Right atrium auricular region (tissue), 2 donors: ENCODE measurements around the gene CNOT6. TPM values are rescaled to one million over a fixed set of nuclear protein-coding genes. Genes with fewer than 3 reads are reported as not detected.

ENCODE experiments used
- DNase-seq: peaks from one replicate; pipeline ENCODE4 v3.0.0-alpha.2; 2019; ENCODE audit warnings: low spot score
- H3K27ac ChIP-seq, 2 donors: fragments of 200-600 bp; sonication (generic); 1 replicate in 1 of 2; 2 replicates in 1 of 2; pipeline ENCODE4 v1.5.1; 2016 to 2019
- H3K27me3 ChIP-seq, 2 donors: fragments of 200-600 bp; sonication (generic); one replicate each; pipeline versions ENCODE4 v1.5.1 to v1.6.0; 2017 to 2019
- H3K36me3 ChIP-seq: fragments of 200-600 bp; sonication (generic); one replicate; pipeline ENCODE4 v1.5.1; 2016
- H3K4me1 ChIP-seq, 2 donors: fragments of 200-600 bp; sonication (generic); one replicate each; pipeline versions ENCODE4 v1.5.1 to v1.6.0; 2017 to 2019
- H3K4me3 ChIP-seq, 2 donors: fragments of 200-600 bp; sonication (generic); 1 replicate in 1 of 2; 2 replicates in 1 of 2; pipeline ENCODE4 v1.5.1; 2017 to 2019; ENCODE audit warnings: mild to moderate bottlenecking in 1 of 2, moderate library complexity in 1 of 2
- H3K9me3 ChIP-seq, 2 donors: fragments of 200-600 bp; sonication (generic); one replicate each; pipeline ENCODE4 v1.5.1; 2019
- CTCF ChIP-seq, 2 donors: fragments of 200-600 bp; sonication (generic); IDR thresholded peaks; one replicate each; pipeline ENCODE4 v1.5.1; 2019; ENCODE audit warnings: antibody characterized with exemption in 2 of 2
- total RNA-seq, 2 donors: library from RNA; depleted of rRNA; stranded (reverse); fragments of >200 nt; gene quantifications; one replicate each; pipeline ENCODE4 v1.1.0, GENCODE V29; 2016

The CNOT6 gene
- total RNA-seq, 2 donors from 2014 or later = 7.2 to 7.7 TPM

DNA sequence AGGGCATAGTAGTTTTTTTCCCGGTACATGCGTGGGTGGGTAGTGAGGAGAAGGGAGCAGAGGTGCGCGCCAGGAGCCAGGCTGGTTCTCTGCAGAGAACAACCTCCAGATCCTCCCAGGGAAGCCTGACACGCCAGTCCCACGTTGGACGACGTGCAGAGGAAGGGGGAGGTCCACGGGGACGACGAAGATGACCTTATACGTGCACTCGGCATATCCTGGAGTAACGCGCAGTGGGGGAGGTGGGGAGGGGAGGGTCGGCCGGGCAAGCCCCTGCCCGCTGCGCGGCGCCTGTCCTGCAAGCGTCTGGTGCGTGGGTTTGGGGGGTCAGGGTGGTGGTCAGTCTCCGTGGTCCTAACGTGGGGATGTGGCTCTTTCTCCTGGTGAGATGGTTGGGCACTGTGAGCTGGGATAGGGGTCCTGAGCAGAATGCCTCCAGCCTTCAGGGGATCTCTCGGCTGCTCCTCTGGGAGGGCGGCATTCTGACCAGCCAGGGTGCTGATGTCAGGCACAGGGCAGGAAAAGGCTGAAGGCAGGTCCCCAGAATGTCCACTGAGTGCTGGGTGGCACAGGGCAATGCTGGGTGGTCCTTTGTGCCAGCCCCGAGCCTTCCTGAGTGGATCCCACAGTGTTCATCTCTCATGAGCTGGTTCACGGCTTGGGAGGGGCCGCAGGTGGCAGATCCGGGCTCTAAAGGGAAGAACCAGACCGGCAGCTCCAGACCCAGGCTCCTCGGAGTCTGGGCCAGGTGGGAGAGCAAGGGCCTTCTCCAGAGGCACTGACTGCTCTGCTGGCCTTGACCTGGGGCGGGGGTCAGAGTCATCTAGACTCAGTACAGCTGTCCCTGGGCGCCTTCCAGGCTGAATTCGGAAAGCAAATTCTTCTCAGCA, 107.7 kb downstream of the CNOT6 start:
- no peaks in the 10 kb centered on the region for H3K27me3 ChIP-seq
- no peaks in the 10 kb centered on the region for H3K9me3 ChIP-seq
- DNase-seq = no peak
- H3K27ac ChIP-seq = no peak overlapping the region
- H3K36me3 ChIP-seq = no peaks in the 10 kb centered on the region
- TF ChIP-seq CTCF (IDR thresholded peaks at IDR 0.05) = no peak
- no peak overlapping the region for H3K4me3 ChIP-seq
- H3K4me1 ChIP-seq = no peaks in the 10 kb centered on the region

GRCh38 chr5:180602481-180603075, 108.4 kb downstream of the CNOT6 start:
- Histone ChIP-seq H3K36me3 (no peaks in the 10 kb centered on the region), H3K27me3 (no peaks in the 10 kb centered on the region)
- DNase-seq = no peak

DNA sequence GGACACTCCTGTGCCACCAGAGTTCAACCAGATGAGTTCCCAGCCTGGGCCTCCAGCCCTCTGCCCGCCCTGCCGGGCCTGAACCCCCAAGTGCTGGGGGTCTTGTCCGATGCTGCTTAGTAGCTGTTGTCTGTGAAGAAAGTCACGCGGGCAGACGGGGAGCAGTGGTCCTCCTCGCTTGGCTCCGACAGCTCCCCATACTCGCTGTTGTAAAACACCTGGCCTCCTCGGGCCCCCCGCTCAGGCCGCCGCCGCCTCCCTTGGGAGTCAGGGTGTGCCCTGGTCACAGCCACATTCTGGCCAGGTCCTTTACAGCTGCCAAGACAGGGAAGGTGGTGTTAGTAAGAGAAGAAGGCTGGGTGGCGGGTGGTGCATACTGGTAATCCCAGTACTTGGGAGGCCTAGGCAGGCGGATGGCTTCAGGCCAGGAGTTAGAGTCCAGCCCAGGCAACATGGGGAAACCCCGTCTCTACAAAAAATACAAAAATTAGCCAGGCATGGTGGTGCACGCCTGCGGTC, 109.0 kb downstream of the CNOT6 start:
- no peak for DNase-seq
- Histone ChIP-seq H3K27me3 (no peaks in the 10 kb centered on the region), H3K4me1 (no peaks in the 10 kb centered on the region), H3K4me3 (no peak overlapping the region), H3K36me3 (no peaks in the 10 kb centered on the region), H3K9me3 (no peaks in the 10 kb centered on the region), H3K27ac (no peak overlapping the region)
- TF ChIP-seq CTCF (IDR thresholded peaks at IDR 0.05) = no peak

More at GRCh38 chr5:180602481-180603075, 108.4 kb downstream of the CNOT6 start:
- H3K4me3 ChIP-seq = no peak overlapping the region
- TF ChIP-seq CTCF (IDR thresholded peaks at IDR 0.05) = no peak
- no peaks in the 10 kb centered on the region for H3K4me1 ChIP-seq
- H3K27ac ChIP-seq = no peak overlapping the region
- H3K9me3 ChIP-seq = no peaks in the 10 kb centered on the region

DNA sequence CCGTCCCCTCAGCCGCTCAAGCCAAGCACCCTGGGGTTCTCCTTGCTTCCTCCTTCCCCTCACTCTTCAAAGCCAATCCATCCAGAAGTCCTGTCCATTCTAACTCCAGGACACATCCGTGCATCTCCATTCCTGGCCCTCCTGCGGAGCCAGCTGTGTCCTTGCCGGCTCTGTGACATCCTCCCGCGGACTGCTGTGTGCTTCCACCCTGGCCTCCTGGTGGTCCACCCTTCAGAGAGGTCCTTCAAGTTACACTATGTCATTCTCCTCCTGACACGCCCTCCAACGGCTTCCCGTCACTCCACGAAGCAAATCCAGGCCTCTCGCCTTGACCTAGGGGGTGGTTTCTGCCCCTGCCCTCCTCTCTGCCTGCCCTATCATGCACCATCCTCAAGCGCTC, 110.1 kb downstream of the CNOT6 start:
- no peak for TF ChIP-seq CTCF (IDR thresholded peaks at IDR 0.05)
- no peaks in the 10 kb centered on the region for H3K27me3 ChIP-seq
- H3K36me3 ChIP-seq = no peaks in the 10 kb centered on the region
- H3K9me3 ChIP-seq = no peaks in the 10 kb centered on the region
- no peak for DNase-seq
- H3K4me1 ChIP-seq = no peaks in the 10 kb centered on the region
- H3K4me3 ChIP-seq = no peak overlapping the region
- no peak overlapping the region for H3K27ac ChIP-seq

DNA sequence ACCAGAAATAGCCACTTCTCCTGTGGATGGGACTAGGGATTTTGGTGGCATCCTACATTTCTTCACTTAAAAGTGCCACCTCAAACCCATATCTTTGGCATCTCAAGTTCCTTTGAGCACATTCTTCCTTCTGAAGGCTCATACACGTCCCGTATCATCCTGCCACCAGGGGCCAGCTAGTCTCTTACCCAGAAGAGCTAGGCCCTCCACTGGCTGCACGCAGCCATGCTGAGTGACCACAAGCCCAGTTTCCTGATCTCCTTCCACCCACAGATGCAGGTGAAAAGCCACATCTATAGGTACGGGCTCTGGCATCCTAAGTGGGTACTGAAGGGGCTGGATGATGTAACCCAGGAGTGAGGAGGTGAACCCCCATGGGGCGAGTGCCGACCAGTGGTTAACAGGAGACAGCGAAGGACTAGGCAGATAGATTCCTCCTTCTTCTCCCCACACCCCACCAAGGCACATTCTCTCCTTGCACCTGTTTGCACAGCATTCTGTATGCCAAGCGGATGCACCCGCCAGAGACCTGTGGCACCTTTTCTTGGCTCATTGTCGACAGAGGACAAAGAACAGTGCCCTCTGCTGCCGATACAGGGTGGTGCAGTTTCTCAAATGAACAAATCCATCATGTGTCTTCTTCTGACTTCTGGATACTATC, 111.5 kb downstream of the CNOT6 start:
- no peaks in the 10 kb centered on the region for H3K9me3 ChIP-seq
- no peak for DNase-seq
- TF ChIP-seq CTCF (IDR thresholded peaks at IDR 0.05) = peak; percentile 50 to 65
- H3K4me1 ChIP-seq = no peaks in the 10 kb centered on the region
- no peaks in the 10 kb centered on the region for H3K36me3 ChIP-seq
- H3K27ac ChIP-seq = no peak overlapping the region
- H3K4me3 ChIP-seq = no peak overlapping the region
- no peaks in the 10 kb centered on the region for H3K27me3 ChIP-seq
